Activated CD4-positive, CD25-positive, alpha-beta regulatory T cell treated with anti-CD3 and anti-CD28 coated beads, Interleukin-2, amount 50 U/mL, for 72 hours (primary cell): Measurements from ENCODE around the gene DUOXA1.
A peak's percentile ranks its signal among the peaks of the same experiment; 100 is the strongest.

Experiments
- DNase-seq: peaks from one replicate; pipeline ENCODE4 v3.0.0; 2021

The DUOXA1 gene

GRCh38 chr15:45130291-45131000, 767 bp upstream of the DUOXA1 start:
- DNase-seq, result no peak

DNA sequence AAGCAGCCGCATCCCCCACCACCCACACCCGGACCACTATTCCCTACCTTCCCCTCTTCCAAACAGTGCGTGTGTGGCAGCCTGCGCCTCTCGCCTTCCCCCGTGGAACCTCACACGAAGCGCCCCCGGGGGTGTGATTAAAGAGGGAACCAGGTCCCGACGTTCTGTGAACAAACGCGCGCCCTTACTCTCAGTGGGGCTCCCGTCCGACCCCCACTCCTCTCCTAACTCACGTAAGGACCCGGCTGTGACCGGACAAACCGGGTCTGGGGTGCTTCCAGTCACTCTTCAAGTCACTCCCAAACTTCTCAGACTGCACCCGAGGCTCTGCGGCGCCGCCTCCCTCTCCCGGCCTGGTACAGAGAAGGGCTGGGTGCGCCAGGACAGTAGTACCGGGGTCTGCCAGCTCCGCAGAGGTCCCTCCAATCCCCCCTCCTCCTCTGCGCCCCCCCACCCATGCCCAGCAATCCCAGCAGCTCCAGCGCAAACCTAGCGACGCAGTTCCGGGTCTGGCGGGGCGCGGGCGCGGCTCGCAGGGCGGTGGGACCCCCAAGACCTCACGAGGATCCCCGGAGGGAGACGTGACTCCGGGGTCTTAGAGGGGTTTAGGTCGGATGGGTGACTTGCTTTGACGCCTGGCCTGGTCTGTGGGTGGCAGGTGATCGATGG, 574 bp downstream of the DUOXA1 start:
- no peak for DNase-seq

DNA sequence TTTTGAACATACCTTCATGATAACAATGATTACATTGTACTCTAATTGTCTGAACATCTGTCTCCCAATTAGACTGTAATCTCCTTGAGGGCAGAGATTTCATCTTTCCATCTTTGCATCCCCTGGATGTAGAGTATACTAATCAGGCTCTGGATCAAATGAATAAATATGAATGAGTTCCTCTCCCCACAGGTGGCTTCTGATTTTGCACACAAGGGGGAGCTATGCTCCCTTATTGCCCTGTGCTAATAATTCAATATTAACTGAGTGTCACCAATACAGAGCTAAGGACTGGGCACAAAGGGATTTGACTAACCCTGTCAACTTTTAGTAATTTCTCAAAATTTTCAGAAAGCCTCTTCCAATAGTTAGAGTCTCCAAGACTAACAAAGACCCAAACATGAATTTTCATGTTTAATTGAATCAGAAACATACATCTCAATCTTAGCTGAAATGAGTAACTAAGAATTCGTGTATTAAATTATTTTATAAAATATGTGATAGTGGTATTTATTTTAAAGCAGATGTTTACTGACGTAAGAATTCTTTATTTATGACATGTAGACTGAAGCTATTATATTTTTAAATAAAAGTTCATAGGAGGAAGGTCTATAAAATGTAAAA, 3.0 kb downstream of the DUOXA1 start:
- DNase-seq, result no peak

DNA sequence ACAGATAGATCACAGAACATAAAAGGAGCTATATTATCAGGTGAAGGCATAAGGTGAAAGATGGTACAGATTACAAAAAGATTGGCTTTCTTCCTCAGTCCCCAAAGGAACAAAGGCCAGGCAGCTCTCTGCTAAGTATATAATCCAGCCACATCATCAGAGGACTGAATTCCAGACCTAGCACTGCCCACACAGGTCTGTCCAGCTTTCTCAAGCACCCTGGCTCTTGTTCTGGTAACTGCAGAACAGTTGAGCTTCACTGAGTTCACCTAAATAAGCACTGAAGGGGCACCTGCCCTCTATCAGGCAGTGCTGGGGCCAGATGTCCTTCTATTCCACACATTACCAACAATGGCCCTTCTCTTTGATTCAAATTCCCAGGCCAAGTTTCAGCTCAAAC, 6.3 kb downstream of the DUOXA1 start:
- DNase-seq, result no peak

GRCh38 chr15:45122719-45123118, 7.0 kb downstream of the DUOXA1 start:
- DNase-seq, result no peak

- DNase-seq, result no peak
Observed at GRCh38 chr15:45121706-45122417, 7.8 kb downstream of the DUOXA1 start.

DNA sequence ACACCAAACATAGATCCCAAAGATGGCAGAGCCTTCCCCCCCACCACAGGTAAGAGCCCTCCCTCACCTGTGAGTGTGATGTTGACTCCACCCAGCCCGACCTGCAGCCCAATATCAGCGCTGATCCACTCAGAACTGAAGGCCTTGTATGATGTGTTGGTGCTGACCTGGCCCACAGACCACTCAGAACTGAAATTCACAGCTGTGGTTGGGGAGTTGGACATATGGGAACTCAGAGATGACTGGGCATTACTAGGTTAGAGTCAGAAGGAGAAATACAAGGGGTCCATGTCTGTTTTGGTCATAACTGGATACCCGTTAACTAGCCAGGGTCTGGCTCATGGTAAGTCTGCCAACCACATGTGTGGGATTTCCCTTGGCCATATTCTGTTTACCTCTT, 8.7 kb downstream of the DUOXA1 start:
- no peak for DNase-seq

- DNase-seq, result no peak
Observed at GRCh38 chr15:45120081-45120972, 9.4 kb downstream of the DUOXA1 start.

GRCh38 chr15:45118996-45119395, 10.7 kb downstream of the DUOXA1 start:
- no peak for DNase-seq

DNA sequence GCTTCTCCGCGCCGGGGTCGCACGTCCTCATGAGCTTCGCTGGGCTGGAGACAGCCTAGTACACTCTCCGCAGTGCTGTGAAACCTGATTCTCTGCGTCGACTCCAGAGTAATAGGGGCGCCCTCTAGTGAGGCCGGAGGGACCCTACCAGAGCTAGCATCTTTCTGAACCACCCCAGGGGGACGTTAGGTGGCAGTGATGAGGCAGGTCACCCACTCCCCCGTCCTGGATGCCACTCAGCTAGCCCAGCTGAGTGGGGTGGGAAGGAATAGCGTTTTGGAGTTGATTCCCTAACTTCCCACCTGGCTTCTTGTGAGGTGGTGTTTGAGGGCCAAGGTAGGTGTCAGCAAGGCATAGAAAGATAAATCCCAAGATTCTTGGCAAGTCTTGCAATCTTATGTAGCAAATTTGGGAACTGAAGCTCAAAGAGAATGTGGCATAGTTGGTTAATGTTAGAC, 11.5 kb downstream of the DUOXA1 start:
- DNase-seq, result peak; percentile 73

DNA sequence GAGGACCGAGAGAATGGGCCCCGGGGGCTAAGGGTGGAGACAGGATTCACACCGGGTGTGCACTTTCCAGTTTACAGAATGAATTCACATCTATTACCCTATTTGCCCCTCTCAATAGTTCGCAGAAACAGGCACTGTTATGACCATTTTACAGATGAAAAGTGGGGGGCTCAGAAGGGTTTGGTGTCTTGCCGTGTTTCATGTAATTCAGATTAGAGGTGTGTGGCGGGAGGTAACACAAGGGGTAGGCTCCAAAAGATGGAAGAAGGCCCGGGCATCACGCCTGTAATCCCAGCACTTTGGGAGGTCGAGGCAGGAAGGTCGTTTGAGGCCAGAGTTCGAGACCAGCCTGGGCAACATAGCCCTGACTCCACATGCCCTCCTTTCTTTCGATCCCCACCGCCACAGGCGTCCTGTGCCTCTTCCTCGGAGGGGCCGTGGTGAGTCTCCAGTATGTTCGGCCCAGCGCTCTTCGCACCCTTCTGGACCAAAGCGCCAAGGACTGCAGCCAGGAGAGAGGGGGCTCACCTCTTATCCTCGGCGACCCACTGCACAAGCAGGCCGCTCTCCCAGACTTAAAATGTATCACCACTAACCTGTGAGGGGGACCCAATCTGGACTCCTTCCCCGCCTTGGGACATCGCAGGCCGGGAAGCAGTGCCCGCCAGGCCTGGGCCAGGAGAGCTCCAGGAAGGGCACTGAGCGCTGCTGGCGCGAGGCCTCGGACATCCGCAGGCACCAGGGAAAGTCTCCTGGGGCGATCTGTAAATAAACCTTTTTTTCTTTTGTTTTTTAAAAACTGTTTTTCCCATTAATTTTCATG, 12.2 kb downstream of the DUOXA1 start:
- DNase-seq, result no peak

GRCh38 chr15:45116482-45117307, 13.0 kb downstream of the DUOXA1 start:
- no peak for DNase-seq

GRCh38 chr15:45116006-45116481, 13.6 kb downstream of the DUOXA1 start:
- no peak for DNase-seq

GRCh38 chr15:45115312-45115820, 14.3 kb downstream of the DUOXA1 start:
- DNase-seq, result no peak

DNA sequence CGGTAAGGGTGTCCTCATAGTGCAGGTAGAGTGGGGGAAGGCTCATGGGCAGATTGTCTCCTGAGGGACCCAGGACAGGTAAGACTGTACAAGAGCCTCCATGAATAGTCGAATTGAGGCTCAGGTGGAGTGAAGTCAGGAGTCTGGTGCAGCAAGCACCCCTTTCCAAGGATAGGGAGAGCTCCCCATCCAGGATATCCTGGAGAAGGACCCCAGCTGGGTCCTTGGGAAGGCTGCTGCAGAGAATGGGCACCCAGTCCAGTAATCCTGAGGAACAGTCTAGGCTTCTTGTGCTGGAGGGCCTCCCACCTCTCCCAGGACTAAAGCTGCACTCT, 15.0 kb downstream of the DUOXA1 start:
- no peak for DNase-seq

- no peak for DNase-seq
Observed at GRCh38 chr15:45114076-45114750, 15.5 kb downstream of the DUOXA1 start, which contains the start of the genes DUOX2 and DUOXA2. Gene DUOX2, minus strand, starts transcription at chr15:45114172. Its CDS starts 761 bp downstream, at chr15:45113411. Gene DUOXA2, plus strand, starts transcription at chr15:45114326. Its CDS starts 280 bp downstream, at chr15:45114606.

- no peak for DNase-seq
Observed at GRCh38 chr15:45113380-45113990, 16.2 kb downstream of the DUOXA1 start.

GRCh38 chr15:45112591-45113379, 16.9 kb downstream of the DUOXA1 start:
- no peak for DNase-seq
